HEK293 (cell line): Measurements from ENCODE around the gene SETD3.

Source experiments
- FEZF1 ChIP-seq: fragments of 450-650 bp; formaldehyde crosslinking; IDR thresholded peaks from 2 replicates; pipeline ENCODE4 v1.5.1; 2016; ENCODE audit warnings: missing biosample characterization, missing genetic modification characterization
- GLI2 ChIP-seq: fragments of 450-650 bp; formaldehyde crosslinking; IDR thresholded peaks from 2 replicates; pipeline ENCODE4; 2017; ENCODE audit warnings: missing biosample characterization, missing genetic modification characterization, low read depth, borderline replicate concordance
- MZF1 ChIP-seq: fragments of 450-650 bp; formaldehyde crosslinking; IDR thresholded peaks from 2 replicates; pipeline ENCODE4 v1.5.1; 2017; ENCODE audit warnings: missing biosample characterization, missing genetic modification characterization, borderline replicate concordance
- OSR2 ChIP-seq: fragments of 450-650 bp; formaldehyde crosslinking; IDR thresholded peaks from 2 replicates; pipeline ENCODE4 v1.5.1; 2016; ENCODE audit warnings: missing biosample characterization, missing genetic modification characterization
- SCRT2 ChIP-seq: fragments of 450-650 bp; formaldehyde crosslinking; IDR thresholded peaks from 2 replicates; pipeline ENCODE4 v1.5.1; 2016; ENCODE audit warnings: missing biosample characterization, missing genetic modification characterization
- ZBTB20 ChIP-seq: fragments of 450-650 bp; formaldehyde crosslinking; IDR thresholded peaks from 2 replicates; pipeline ENCODE4 v1.5.1; 2016; ENCODE audit warnings: missing biosample characterization, missing genetic modification characterization
- ZEB2 ChIP-seq: fragments of 450-650 bp; formaldehyde crosslinking; IDR thresholded peaks from 2 replicates; pipeline ENCODE4 v1.5.1; 2016; ENCODE audit warnings: missing biosample characterization, missing genetic modification characterization
- ZFP3 ChIP-seq: fragments of 450-650 bp; formaldehyde crosslinking; IDR thresholded peaks from 2 replicates; pipeline ENCODE4 v1.5.1; 2016; ENCODE audit warnings: low read depth, missing biosample characterization, missing genetic modification characterization
- ZNF112 ChIP-seq: fragments of 450-650 bp; formaldehyde crosslinking; IDR thresholded peaks from 2 replicates; pipeline ENCODE4 v1.5.0; 2017; ENCODE audit warnings: missing biosample characterization, missing genetic modification characterization
- ZNF16 ChIP-seq: fragments of 450-650 bp; formaldehyde crosslinking; IDR thresholded peaks from 2 replicates; pipeline ENCODE4 v1.5.1; 2016; ENCODE audit warnings: low read depth, missing biosample characterization, missing genetic modification characterization
- ZNF18 ChIP-seq: fragments of 450-650 bp; formaldehyde crosslinking; IDR thresholded peaks from 2 replicates; pipeline ENCODE4 v1.5.1; 2016; ENCODE audit warnings: missing biosample characterization, missing genetic modification characterization
- ZNF202 ChIP-seq: fragments of 450-650 bp; formaldehyde crosslinking; IDR thresholded peaks from 2 replicates; pipeline ENCODE4 v1.5.1; 2016; ENCODE audit warnings: missing biosample characterization, missing genetic modification characterization, borderline replicate concordance
- ZNF248 ChIP-seq: fragments of 450-650 bp; formaldehyde crosslinking; IDR thresholded peaks from 2 replicates; pipeline ENCODE4 v1.5.1; 2017; ENCODE audit warnings: missing biosample characterization, missing genetic modification characterization
- ZNF341 ChIP-seq: fragments of 450-650 bp; formaldehyde crosslinking; IDR thresholded peaks from 2 replicates; pipeline ENCODE4; 2016; ENCODE audit warnings: low read depth, missing biosample characterization, missing genetic modification characterization
- ZNF366 ChIP-seq: fragments of 450-650 bp; formaldehyde crosslinking; conservative IDR thresholded peaks from 2 replicates; pipeline ENCODE4 v1.5.1; 2016; ENCODE audit warnings: missing biosample characterization, missing genetic modification characterization
- ZNF404 ChIP-seq: fragments of 450-650 bp; formaldehyde crosslinking; IDR thresholded peaks from 2 replicates; pipeline ENCODE4 v1.5.1; 2017; ENCODE audit warnings: missing biosample characterization, missing genetic modification characterization
- ZNF416 ChIP-seq: fragments of 450-650 bp; formaldehyde crosslinking; IDR thresholded peaks from 2 replicates; pipeline ENCODE4 v1.5.1; 2016; ENCODE audit warnings: missing biosample characterization, missing genetic modification characterization
- ZNF423 ChIP-seq: fragments of 450-650 bp; formaldehyde crosslinking; IDR thresholded peaks from 2 replicates; pipeline ENCODE4 v1.5.1; 2016; ENCODE audit warnings: missing biosample characterization, missing genetic modification characterization
- ZNF449 ChIP-seq: fragments of 450-650 bp; formaldehyde crosslinking; IDR thresholded peaks from 2 replicates; pipeline ENCODE4 v1.5.1; 2017; ENCODE audit warnings: missing biosample characterization, mild to moderate bottlenecking, missing genetic modification characterization, moderate library complexity
- ZNF530 ChIP-seq: fragments of 450-650 bp; formaldehyde crosslinking; IDR thresholded peaks from 2 replicates; pipeline ENCODE4 v1.5.1; 2016; ENCODE audit warnings: low read depth, missing biosample characterization, missing genetic modification characterization
- ZNF555 ChIP-seq: fragments of 450-650 bp; formaldehyde crosslinking; conservative IDR thresholded peaks from 2 replicates; pipeline ENCODE4 v1.5.1; 2017; ENCODE audit warnings: missing biosample characterization, mild to moderate bottlenecking, missing genetic modification characterization, inconsistent platforms
- ZNF558 ChIP-seq: fragments of 450-650 bp; formaldehyde crosslinking; IDR thresholded peaks from 2 replicates; pipeline ENCODE4 v1.5.1; 2016; ENCODE audit warnings: missing biosample characterization, missing genetic modification characterization
- ZNF785 ChIP-seq: fragments of 450-650 bp; formaldehyde crosslinking; IDR thresholded peaks from 2 replicates; pipeline ENCODE4 v1.5.1; 2016; ENCODE audit warnings: missing biosample characterization, missing genetic modification characterization
- ZNF830 ChIP-seq: fragments of 450-650 bp; IDR thresholded peaks from 2 replicates; pipeline ENCODE4 v1.5.0; 2018; ENCODE audit warnings: missing biosample characterization, missing genetic modification characterization, low read depth, mild to moderate bottlenecking, moderate library complexity
- ZSCAN16 ChIP-seq: fragments of 450-650 bp; formaldehyde crosslinking; IDR thresholded peaks from 2 replicates; pipeline ENCODE4 v1.5.1; 2016; ENCODE audit warnings: missing biosample characterization, missing genetic modification characterization
- TF ChIP-seq, protein P1 (sequence below): fragments of 450-650 bp; formaldehyde crosslinking; IDR thresholded peaks from 2 replicates; pipeline ENCODE4 v1.5.1; 2016; ENCODE audit warnings: missing biosample characterization, missing genetic modification characterization
- TF ChIP-seq, protein P2 (sequence below): fragments of 450-650 bp; formaldehyde crosslinking; IDR thresholded peaks from 2 replicates; pipeline ENCODE4 v1.5.1; 2016; ENCODE audit warnings: missing biosample characterization, missing genetic modification characterization, low read depth
- TF ChIP-seq, protein P3 (sequence below): fragments of 450-650 bp; formaldehyde crosslinking; IDR thresholded peaks from 2 replicates; pipeline ENCODE4 v1.5.1; 2016; ENCODE audit warnings: missing biosample characterization, missing genetic modification characterization

SETD3 gene

DNA sequence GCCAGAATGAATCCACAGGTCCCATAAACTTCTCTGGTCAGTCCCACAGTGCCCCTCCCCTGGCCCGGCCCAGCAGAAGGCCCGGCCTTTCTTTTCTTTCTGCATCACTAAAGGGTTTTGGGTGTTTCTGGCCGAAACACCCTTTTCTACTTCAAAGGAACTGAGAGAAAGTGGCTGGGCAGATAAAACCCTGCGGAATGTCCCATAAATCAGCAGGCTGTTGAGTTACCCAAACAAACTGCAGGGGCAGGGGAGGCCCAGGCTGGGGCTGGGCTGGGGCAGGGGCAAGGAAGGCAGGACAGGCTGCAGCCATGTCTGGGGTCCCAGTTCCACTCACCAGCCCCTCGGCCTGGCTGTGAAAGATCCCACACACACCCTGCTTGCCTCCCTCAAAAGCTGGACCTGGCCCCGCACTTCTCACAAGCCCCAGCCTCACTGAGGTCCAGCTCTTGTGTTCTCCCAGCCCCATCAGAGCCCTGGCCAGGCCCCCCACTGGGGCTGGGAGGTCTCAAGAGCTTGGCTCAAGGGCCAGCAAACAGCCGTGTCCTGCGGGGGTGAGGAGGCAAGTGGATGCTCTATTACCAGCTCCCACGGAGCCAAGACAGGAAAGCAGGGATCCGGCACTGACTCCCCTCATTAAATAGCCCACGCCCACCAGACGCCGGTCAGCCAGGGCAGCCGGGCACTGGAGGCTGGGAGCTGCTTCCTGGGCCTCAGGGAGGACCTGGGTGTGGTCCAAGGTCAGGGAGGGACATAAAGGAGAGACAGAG is 42.5 kb upstream of the SETD3 start (continued):
- no peak for TF ChIP-seq ZNF416 (tag by site-specific recombination)
- no peak for TF ChIP-seq ZFP3
- no peak for TF ChIP-seq ZSCAN16 (tag by site-specific recombination)
- no peak for TF ChIP-seq ZNF404 (tag by site-specific recombination)
- TF ChIP-seq ZNF341 (tag by site-specific recombination): peak; percentile 67
- TF ChIP-seq ZNF248: no peak
- TF ChIP-seq MZF1 (tag by site-specific recombination): no peak
- TF ChIP-seq ZNF785: no peak
- no peak for TF ChIP-seq ZNF830 (tag by site-specific recombination)
- TF ChIP-seq ZNF530 (tag by site-specific recombination): no peak
- TF ChIP-seq ZNF202 (tag by site-specific recombination): no peak
- TF ChIP-seq ZNF558: no peak
- TF ChIP-seq, protein P1, sequence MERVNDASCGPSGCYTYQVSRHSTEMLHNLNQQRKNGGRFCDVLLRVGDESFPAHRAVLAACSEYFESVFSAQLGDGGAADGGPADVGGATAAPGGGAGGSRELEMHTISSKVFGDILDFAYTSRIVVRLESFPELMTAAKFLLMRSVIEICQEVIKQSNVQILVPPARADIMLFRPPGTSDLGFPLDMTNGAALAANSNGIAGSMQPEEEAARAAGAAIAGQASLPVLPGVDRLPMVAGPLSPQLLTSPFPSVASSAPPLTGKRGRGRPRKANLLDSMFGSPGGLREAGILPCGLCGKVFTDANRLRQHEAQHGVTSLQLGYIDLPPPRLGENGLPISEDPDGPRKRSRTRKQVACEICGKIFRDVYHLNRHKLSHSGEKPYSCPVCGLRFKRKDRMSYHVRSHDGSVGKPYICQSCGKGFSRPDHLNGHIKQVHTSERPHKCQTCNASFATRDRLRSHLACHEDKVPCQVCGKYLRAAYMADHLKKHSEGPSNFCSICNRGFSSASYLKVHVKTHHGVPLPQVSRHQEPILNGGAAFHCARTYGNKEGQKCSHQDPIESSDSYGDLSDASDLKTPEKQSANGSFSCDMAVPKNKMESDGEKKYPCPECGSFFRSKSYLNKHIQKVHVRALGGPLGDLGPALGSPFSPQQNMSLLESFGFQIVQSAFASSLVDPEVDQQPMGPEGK (tag by site-specific recombination): peak; percentile 17; the same call in 1 of the 2 replicates
- TF ChIP-seq GLI2 (tag by site-specific recombination): no peak
- no peak for TF ChIP-seq ZNF16 (tag by site-specific recombination)
- TF ChIP-seq ZNF423 (tag by site-specific recombination): peak; percentile 18; the same call in 1 of the 2 replicates
- TF ChIP-seq SCRT2 (tag by site-specific recombination): peak; percentile 67
- TF ChIP-seq, protein P2, sequence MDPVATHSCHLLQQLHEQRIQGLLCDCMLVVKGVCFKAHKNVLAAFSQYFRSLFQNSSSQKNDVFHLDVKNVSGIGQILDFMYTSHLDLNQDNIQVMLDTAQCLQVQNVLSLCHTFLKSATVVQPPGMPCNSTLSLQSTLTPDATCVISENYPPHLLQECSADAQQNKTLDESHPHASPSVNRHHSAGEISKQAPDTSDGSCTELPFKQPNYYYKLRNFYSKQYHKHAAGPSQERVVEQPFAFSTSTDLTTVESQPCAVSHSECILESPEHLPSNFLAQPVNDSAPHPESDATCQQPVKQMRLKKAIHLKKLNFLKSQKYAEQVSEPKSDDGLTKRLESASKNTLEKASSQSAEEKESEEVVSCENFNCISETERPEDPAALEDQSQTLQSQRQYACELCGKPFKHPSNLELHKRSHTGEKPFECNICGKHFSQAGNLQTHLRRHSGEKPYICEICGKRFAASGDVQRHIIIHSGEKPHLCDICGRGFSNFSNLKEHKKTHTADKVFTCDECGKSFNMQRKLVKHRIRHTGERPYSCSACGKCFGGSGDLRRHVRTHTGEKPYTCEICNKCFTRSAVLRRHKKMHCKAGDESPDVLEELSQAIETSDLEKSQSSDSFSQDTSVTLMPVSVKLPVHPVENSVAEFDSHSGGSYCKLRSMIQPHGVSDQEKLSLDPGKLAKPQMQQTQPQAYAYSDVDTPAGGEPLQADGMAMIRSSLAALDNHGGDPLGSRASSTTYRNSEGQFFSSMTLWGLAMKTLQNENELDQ (tag by site-specific recombination): no peak
- TF ChIP-seq ZBTB20 (tag by site-specific recombination): no peak
- no peak for TF ChIP-seq ZNF555 (tag by site-specific recombination)
- TF ChIP-seq ZNF112 (tag by site-specific recombination): no peak
- no peak for TF ChIP-seq ZEB2 (tag by site-specific recombination)
- no peak for TF ChIP-seq ZNF366 (tag by site-specific recombination)
- TF ChIP-seq, protein P3, sequence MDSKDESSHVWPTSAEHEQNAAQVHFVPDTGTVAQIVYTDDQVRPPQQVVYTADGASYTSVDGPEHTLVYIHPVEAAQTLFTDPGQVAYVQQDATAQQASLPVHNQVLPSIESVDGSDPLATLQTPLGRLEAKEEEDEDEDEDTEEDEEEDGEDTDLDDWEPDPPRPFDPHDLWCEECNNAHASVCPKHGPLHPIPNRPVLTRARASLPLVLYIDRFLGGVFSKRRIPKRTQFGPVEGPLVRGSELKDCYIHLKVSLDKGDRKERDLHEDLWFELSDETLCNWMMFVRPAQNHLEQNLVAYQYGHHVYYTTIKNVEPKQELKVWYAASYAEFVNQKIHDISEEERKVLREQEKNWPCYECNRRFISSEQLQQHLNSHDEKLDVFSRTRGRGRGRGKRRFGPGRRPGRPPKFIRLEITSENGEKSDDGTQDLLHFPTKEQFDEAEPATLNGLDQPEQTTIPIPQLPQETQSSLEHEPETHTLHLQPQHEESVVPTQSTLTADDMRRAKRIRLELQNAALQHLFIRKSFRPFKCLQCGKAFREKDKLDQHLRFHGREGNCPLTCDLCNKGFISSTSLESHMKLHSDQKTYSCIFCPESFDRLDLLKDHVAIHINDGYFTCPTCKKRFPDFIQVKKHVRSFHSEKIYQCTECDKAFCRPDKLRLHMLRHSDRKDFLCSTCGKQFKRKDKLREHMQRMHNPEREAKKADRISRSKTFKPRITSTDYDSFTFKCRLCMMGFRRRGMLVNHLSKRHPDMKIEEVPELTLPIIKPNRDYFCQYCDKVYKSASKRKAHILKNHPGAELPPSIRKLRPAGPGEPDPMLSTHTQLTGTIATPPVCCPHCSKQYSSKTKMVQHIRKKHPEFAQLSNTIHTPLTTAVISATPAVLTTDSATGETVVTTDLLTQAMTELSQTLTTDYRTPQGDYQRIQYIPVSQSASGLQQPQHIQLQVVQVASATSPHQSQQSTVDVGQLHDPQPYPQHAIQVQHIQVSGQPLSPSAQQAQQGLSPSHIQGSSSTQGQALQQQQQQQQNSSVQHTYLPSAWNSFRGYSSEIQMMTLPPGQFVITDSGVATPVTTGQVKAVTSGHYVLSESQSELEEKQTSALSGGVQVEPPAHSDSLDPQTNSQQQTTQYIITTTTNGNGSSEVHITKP: peak; percentile 60
- no peak for TF ChIP-seq OSR2
- TF ChIP-seq ZNF18: no peak
- TF ChIP-seq ZNF449 (tag by site-specific recombination): no peak
- peak; percentile 70 for TF ChIP-seq FEZF1
